Adrenal gland (tissue), 12 donors: ENCODE data around the gene DNAJC22. TPM values are rescaled to one million over a fixed set of nuclear protein-coding genes. Genes with fewer than 3 reads are reported as not detected.
A peak's percentile ranks its signal among the peaks of the same experiment; 100 is the strongest.

Experiments
- DNase-seq, 7 donors: peaks; one replicate each; pipeline ENCODE4 v3.0.0-alpha.2; 2019 to 2020
- H3K27ac ChIP-seq, 5 donors: fragments of 200-600 bp; sonication (generic) in 4 of 5; 1 replicate in 3 of 5; 2 replicates in 2 of 5; pipeline versions ENCODE4 v1.5.1 to v1.8.0; 2016 to 2020; ENCODE audit warnings: mild to moderate bottlenecking in 1 of 5
- H3K27me3 ChIP-seq: fragments of 200-600 bp; 2 replicates; pipeline ENCODE4 v1.8.0; 2021
- H3K36me3 ChIP-seq, 2 donors: fragments of 200-600 bp; replicated peaks in 1 of 2; 1 replicate in 1 of 2; 2 replicates in 1 of 2; pipeline versions ENCODE4 v1.5.1 to v1.8.0; 2018 to 2022
- H3K4me1 ChIP-seq, 2 donors: fragments of 200-600 bp; replicated peaks in 1 of 2; 1 replicate in 1 of 2; 2 replicates in 1 of 2; pipeline versions ENCODE4 v1.5.1 to v1.8.0; 2018 to 2021
- H3K4me3 ChIP-seq, 4 donors: fragments of 200-600 bp; sonication (generic) in 3 of 4; one replicate each; pipeline ENCODE4 v1.5.1; 2016 to 2018
- H3K9me3 ChIP-seq, 3 donors: fragments of 200-600 bp; sonication (generic) in 1 of 3; replicated peaks in 1 of 3; 1 replicate in 2 of 3; 2 replicates in 1 of 3; pipeline versions ENCODE4 v1.5.1 to v1.8.0; 2016 to 2021
- CTCF ChIP-seq, 6 experiments: fragments of 450-650 bp in 4 of 6; fragments of 200-600 bp in 2 of 6; sonication (generic) in 1 of 6; IDR thresholded peaks; 1 replicate in 5 of 6; 2 replicates in 1 of 6; pipeline versions ENCODE4 v1.5.1 to v1.8.0; 2016 to 2021; ENCODE audit warnings: antibody characterized with exemption in 6 of 6, mild to moderate bottlenecking in 2 of 6, moderate library complexity in 1 of 6
- POLR2A ChIP-seq, 2 donors: fragments of 450-650 bp; IDR thresholded peaks; one replicate each; pipeline ENCODE4 v1.6.1; 2017; ENCODE audit warnings: antibody characterized with exemption in 2 of 2, mild to moderate bottlenecking in 2 of 2, moderate library complexity in 1 of 2
- WGBS, 4 donors: extraction: QIAGEN DNeasy Blood & Tissue Kit in 2 of 4; methylation state at CpG; one replicate each; pipeline versions ENCODE4 v1.1.5 to v1.1.7; 2013 to 2017; 5-methylcytosine and 5-hydroxymethylcytosine counted together
- intact Hi-C, 2 donors: fragments of 100-400 bp; cut with DNase I; formaldehyde crosslinking; loops; one replicate each; pipeline versions ENCODE4 v1.14.1 to v1.15.0; 2022 to 2023
- polyA plus RNA-seq, 3 donors: library from polyadenylated mRNA; stranded (reverse); fragments of 200-250 nt in 2 of 3; fragments of 350-450 nt in 1 of 3; fragmentation: Illumina TruSeq in 1 of 3; extraction: RNeasy Lipid Tissue Mini Kit (QIAGEN cat#74804) in 1 of 3; gene quantifications; one replicate each; pipeline ENCODE4 v1.2.3, GENCODE V29; 2013 to 2014
- total RNA-seq, 9 donors: library from RNA; depleted of rRNA in 4 of 9; stranded (reverse); fragments of >200 nt in 4 of 9; fragments of 120-200 nt in 1 of 9; fragmentation: NEBNext Ultra II Directional in 1 of 9; extraction: Animal tissue kit (Norgen Biotek cat#: 25700) in 1 of 9; gene quantifications; one replicate each; pipeline versions ENCODE4 v1.1.0 to v1.2.4, GENCODE V29; 2013 to 2023
- donor health status: healthy with polysubstance abuse.
- donor health status: Bipolar disorder and iron deficiency.
- donor health status: DM: yes; HTN: yes; CAD: no.
- donor health status: DM: no; HTN: no; CAD: no.
- donor health status: DM: no; HTN: no; CAD: no.
- donor health status: DM: yes; HTN: yes; CAD: no.

Gene DNAJC22
- total and polyA plus RNA-seq, 12 donors: 0.40 to 2.9 (median 0.65) TPM

DNA sequence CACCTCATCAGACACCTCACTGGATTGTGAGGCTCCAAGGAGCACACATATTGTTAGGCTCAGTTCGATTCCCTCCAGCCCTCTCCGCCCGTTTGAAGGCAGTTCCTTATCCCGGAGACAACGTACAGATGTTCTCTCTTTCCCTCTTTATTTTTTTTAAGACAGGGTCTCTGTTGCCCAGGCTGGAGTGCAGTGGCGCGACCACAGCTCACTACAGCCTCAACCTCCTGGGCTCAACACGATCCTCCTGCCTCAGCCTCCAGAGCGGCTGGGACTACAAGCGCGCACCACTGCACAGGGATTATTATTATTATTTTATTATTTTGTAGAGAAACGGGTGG is 24.4 kb upstream of the DNAJC22 start:
- H3K27me3 ChIP-seq: no peaks in the 10 kb centered on the region
- intact Hi-C loops: no loop called here
- no peaks in the 10 kb centered on the region for H3K9me3 ChIP-seq
- H3K4me1 ChIP-seq: peaks cover 0 to 12% of the 10 kb centered on the region in 2 donors
- no peak for TF ChIP-seq POLR2A (IDR thresholded peaks at IDR 0.05)
- TF ChIP-seq CTCF (IDR thresholded peaks at IDR 0.05): no peak
- H3K36me3 ChIP-seq: no peaks in the 10 kb centered on the region
- 42 to 53% (median 44%) methylated on average over 11 to 12 of the region's 12 CpGs for WGBS, 4 donors
- no peak for DNase-seq
- peak overlapping the region in 1 of 5 donors; percentile 52 for H3K27ac ChIP-seq
- peak overlapping the region in 2 of 4 donors; percentile 57 for H3K4me3 ChIP-seq

GRCh38 chr12:49322708-49323523 is 23.8 kb upstream of the DNAJC22 start, which contains the start of gene TROAP:
Gene TROAP (plus strand): TSS chr12:49323255. CDS start chr12:49323609, 354 bp downstream.
- H3K36me3 ChIP-seq: no peaks in the 10 kb centered on the region
- no peaks in the 10 kb centered on the region for H3K27me3 ChIP-seq
- H3K9me3 ChIP-seq: no peaks in the 10 kb centered on the region
- H3K4me3 ChIP-seq: peak within 1 kb of the TSS in 2 of 4 donors; percentile 57
- peak in 1 of 2 donors; percentile 34 for TF ChIP-seq POLR2A (IDR thresholded peaks at IDR 0.05)
- TF ChIP-seq CTCF (IDR thresholded peaks at IDR 0.05): no peak
- peak within 1 kb of the TSS in 2 of 5 donors; percentile 39 to 52 for H3K27ac ChIP-seq
- H3K4me1 ChIP-seq: peaks cover 0 to 12% of the 10 kb centered on the region in 2 donors
- intact Hi-C loops: no loop called here
- WGBS, 4 donors: 0 to 1% (median 1%) methylated on average over 34 to 65 of the region's 65 CpGs
- DNase-seq: peak; percentile 97 to 99 (median 99)

DNA sequence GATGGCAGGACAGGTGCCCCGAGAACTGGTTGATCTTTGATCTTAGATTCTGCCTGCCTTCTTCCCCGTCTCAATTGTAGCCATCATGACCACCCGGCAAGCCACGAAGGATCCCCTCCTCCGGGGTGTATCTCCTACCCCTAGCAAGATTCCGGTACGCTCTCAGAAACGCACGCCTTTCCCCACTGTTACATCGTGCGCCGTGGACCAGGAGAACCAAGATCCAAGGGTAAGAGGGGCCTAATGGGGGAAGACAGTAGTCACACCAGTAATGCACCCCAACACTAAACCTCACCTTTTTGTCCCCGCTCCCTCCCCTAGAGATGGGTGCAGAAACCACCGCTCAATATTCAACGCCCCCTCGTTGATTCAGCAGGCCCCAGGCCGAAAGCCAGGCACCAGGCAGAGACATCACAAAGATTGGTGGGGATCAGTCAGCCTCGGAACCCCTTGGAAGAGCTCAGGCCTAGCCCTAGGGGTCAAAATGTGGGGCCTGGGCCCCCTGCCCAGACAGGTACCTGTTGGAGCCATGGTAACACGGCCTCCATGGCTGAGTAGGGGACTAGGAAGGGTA is 23.1 kb upstream of the DNAJC22 start:
- TF ChIP-seq CTCF (IDR thresholded peaks at IDR 0.05) (no peak), POLR2A (IDR thresholded peaks at IDR 0.05) (no peak)
- Histone ChIP-seq H3K9me3 (no peaks in the 10 kb centered on the region), H3K4me3 (peak overlapping the region in 2 of 4 donors; percentile 9 to 57), H3K27ac (no peak overlapping the region), H3K27me3 (no peaks in the 10 kb centered on the region), H3K4me1 (peaks cover 0 to 12% of the 10 kb centered on the region in 2 donors), H3K36me3 (no peaks in the 10 kb centered on the region)
- no peak for DNase-seq
- 11 to 13% (median 12%) methylated on average over 18 to 19 of the region's 19 CpGs for WGBS, 4 donors
- intact Hi-C loops: no loop called here

- 80 to 92% (median 89%) methylated on average over 1 to 6 of the region's 6 CpGs for WGBS, 4 donors
These were observed 21.1 kb upstream of the DNAJC22 start for GRCh38 chr12:49325606-49326005.

More at GRCh38 chr12:49325606-49326005, 21.1 kb upstream of the DNAJC22 start:
- H3K27ac ChIP-seq: no peak overlapping the region
- no peaks in the 10 kb centered on the region for H3K9me3 ChIP-seq
- H3K4me3 ChIP-seq: no peak overlapping the region
- peaks cover 0 to 12% of the 10 kb centered on the region in 2 donors for H3K4me1 ChIP-seq
- H3K27me3 ChIP-seq: no peaks in the 10 kb centered on the region
- intact Hi-C loops: no loop called here
- no peak for DNase-seq
- TF ChIP-seq POLR2A (IDR thresholded peaks at IDR 0.05) (no peak), CTCF (IDR thresholded peaks at IDR 0.05) (no peak)
- H3K36me3 ChIP-seq: no peaks in the 10 kb centered on the region
